ENCODE measurements around the gene BOK.

DNA sequence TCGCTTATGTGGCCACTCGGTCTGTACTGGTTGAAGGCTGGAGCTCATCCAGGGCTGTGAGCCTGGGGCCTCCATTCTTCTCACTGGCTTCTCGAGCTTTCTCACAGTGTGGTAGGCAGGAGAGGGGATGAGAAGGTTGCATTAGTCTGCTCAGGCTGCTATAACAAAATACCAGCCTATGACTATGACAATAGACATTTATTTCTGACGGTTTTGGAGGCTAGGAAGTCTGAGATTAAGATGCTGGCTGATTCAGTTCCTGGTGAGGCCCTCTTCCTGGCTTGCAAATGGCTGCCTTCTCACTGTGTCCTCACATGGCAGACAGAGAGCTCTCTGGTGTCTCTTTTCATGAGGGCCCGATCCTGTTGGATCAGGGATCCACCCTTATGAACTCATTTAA is 44.0 kb upstream of the BOK start:
- TF ChIP-seq POLR2A (IDR thresholded peaks at IDR 0.05): no peak
- TF ChIP-seq, protein P1, sequence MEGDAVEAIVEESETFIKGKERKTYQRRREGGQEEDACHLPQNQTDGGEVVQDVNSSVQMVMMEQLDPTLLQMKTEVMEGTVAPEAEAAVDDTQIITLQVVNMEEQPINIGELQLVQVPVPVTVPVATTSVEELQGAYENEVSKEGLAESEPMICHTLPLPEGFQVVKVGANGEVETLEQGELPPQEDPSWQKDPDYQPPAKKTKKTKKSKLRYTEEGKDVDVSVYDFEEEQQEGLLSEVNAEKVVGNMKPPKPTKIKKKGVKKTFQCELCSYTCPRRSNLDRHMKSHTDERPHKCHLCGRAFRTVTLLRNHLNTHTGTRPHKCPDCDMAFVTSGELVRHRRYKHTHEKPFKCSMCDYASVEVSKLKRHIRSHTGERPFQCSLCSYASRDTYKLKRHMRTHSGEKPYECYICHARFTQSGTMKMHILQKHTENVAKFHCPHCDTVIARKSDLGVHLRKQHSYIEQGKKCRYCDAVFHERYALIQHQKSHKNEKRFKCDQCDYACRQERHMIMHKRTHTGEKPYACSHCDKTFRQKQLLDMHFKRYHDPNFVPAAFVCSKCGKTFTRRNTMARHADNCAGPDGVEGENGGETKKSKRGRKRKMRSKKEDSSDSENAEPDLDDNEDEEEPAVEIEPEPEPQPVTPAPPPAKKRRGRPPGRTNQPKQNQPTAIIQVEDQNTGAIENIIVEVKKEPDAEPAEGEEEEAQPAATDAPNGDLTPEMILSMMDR (IDR thresholded peaks at IDR 0.05): no peak
